ENCODE measurements around the gene PRRG1. TPM values are rescaled to one million over a fixed set of nuclear protein-coding genes. Genes with fewer than 3 reads are reported as not detected.

Gene PRRG1
- total RNA-seq: 10 to 100 TPM in 1 of 2 donors, 1 to 10 TPM in 1; 8.3 to 10.7 TPM

DNA sequence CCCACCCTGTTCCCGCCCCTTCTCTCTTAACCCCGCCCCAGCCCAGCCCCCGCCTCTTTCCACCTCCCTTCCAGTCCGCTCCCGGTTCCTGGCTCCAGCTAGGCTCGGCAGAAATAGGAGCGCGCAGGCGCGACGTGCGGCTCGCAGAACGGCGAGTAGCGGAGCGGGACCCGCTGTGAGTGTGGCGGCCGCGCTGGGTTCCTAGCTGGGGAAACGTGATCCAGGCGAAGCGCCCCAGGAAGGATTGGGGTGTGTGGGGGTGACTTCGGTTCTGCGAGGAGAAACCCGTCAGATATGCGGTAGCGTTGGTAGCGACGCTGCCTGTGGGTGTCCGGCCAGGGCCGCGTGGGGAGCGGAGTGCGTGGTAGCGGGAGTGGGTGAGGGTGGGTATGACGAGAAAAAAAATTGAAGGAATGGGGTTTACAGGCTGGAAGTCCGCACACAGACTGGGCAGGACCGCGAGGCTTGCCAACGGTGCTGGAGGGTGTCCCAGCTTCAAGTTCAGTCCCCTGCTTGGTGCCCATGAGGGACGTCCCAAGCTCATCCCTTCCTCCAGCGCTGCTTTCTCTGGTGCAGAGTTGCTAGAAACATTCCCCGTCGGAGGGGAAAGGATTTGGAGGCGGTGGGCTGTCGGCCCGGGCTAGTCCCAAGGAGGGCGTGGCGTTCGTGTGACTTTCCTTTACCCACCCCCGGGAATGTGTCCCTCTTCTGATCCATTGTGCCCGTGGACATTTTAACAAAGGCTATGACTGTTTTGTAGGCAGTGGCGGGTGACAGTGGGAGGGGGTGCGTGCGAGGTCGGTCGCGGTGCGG lies at the start of gene PRRG1:
TSS of gene PRRG1 (plus strand) at position 144 of the 813 bp plus-strand sequence. CDS start 56,886 bp downstream, outside the sequence.

Other genes with a start within 250 kb of the PRRG1 start
- gene LANCL3, start 222.3 kb downstream of the PRRG1 start, total RNA-seq: under 1 TPM in 1 of 2 donors, not detected in 1; under 0.01 TPM

Measured in melanocyte of skin (primary cell).